Activated T-helper 1 cell treated with anti-CD3 and anti-CD28 coated beads, Interleukin-2, amount 50 U/mL, for 16 hours (primary cell): ENCODE results near the gene SOX9.

Experiments
- DNase-seq, 2 donors: peaks; one replicate each; pipeline ENCODE4 v3.0.0-alpha.2; 2020; ENCODE audit warnings: low read depth in 1 of 2, low spot score in 1 of 2

The SOX9 gene

DNA sequence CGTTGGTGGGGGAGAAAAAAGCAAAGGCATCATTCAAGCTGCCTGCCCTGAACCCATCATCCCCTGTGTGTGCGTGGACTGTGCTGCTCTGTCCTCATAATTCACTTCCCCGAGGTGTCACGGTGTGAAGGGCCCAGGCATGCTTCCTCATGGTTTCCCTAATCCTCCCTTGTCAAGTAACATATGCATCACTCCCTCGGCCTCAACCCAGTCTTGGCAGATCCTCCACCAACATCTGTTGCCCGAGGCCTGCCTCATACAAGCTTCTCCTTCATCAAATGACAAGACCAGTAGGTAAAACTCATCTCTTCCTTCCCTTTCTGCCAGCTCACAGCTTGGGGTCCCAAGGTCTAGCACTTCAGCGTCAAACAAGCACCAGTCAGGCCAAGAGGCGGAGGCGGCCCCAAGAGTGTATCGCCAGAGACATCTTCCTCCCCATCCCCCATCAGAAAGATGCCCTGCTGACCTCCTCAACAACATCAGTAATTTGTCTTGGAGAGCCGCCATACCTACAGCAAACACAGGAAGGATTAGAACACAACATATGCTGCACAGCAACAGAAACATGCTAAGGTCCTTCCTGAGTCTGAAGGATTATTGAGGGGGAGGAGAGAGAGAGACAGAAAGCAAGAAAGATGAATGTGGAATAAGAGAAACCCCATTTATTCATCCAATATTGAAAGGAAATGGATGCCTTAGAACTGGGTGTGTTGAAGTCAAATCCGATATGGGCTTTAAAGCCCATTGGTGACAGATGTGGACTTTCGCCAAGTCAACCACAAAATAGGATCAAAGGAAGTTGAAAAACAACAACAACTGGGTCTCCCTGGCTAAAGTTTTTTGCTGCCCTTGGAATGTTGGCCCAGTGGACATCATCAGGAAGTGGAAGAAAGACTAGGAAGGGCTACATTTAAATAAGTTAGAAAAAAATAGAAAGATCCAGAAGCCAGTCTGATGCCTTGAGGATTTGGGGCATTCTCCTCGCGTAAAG is 38.4 kb downstream of the SOX9 start:
- DNase-seq, result no peak

- DNase-seq, result no peak
These were observed 41.7 kb downstream of the SOX9 start for GRCh38 chr17:72162569-72162968.

GRCh38 chr17:72163474-72163873 is 42.7 kb downstream of the SOX9 start:
- DNase-seq, result no peak

DNA sequence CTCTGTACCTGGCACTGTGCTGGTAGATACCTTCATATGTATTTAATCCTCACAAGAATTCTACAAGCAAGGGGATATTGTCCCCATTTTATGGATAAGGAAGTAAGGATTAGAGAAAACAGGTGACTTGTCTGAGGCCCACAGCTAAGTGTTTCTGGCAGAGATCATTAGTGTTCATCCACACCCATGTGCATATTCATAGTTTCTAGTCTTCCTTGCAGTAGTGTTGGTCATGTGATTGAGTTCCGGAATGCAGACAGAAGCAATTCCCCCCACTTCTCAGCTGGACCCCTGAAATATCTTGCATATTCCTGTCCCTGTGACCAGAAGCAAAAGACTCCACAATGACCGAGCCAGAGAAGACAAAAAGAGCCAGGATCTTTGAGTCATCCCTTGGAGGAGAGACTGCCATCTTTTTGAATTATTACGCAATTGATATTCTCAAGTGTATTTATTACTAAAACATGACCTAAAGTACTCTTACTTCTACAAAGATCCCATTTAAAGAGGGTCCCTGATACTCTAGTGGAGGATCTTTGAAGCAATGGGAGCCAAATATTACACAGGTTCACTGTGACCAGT is 43.4 kb downstream of the SOX9 start:
- DNase-seq, result no peak

GRCh38 chr17:72165192-72165866 is 44.5 kb downstream of the SOX9 start:
- DNase-seq, result no peak

DNA sequence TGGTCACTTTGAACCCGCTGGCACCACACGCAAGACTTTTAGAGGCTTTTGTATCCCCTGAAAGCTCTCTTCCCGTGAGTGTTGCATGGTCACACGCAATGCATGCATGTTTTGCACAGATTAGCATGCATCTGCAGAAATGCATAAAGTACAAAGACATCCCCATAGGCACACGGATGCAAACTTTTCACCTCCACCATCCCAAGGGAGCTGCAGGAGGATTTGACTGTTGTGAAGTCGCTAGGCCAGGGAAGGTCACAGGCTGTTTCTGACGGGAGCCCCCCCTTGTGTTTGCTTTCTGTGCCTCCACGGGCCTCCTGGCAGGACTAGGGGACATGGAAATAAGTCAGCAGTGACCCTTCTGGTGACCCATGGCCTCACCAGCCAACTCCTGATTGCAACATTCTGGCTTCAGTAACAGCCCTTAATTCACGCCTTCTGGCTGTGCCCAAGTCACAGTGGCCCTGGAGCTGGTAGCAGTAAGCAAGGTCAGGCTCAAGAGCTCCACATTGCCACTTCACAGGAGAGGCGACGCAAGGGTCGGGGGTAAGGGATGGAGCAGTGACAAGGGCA is 45.1 kb downstream of the SOX9 start:
- DNase-seq, result no peak

DNA sequence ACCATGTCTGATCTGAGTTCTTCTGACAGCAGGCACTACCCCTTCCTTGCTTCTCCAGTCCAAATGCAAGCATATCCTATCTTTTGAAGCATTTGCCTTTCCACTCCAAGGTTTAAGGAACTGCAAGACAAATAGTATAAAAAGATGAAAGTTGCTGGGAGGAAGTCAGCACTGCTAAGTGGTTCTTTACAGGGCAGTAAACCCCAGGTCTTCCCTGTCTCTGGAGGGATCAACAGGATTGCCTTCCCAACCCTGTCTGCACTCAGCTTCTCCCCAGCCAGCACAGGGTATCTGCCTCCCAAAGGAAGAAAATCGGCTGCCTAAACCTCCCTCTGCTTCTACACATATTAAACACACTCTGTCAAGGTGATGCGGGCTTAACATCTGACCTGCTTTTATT is 46.8 kb downstream of the SOX9 start:
- no peak for DNase-seq

DNA sequence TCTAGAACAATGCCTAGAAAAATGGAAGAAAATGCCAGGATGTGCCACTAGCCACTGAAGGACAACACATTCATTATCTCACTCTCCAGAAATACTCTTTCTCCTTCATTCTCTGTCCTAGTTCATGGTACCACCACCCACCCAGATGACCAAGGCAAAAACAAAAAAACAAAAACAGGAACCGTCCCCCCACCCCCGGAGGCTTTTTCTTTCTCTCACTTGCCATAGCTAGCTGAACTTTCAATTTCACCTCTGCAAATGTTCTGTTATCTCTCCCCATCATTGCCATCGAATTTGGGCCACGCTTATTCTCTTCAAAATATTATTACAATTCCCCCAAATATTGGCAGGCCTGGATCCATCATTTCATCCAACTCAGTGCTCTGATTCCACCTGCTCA is 49.0 kb downstream of the SOX9 start:
- no peak for DNase-seq

DNA sequence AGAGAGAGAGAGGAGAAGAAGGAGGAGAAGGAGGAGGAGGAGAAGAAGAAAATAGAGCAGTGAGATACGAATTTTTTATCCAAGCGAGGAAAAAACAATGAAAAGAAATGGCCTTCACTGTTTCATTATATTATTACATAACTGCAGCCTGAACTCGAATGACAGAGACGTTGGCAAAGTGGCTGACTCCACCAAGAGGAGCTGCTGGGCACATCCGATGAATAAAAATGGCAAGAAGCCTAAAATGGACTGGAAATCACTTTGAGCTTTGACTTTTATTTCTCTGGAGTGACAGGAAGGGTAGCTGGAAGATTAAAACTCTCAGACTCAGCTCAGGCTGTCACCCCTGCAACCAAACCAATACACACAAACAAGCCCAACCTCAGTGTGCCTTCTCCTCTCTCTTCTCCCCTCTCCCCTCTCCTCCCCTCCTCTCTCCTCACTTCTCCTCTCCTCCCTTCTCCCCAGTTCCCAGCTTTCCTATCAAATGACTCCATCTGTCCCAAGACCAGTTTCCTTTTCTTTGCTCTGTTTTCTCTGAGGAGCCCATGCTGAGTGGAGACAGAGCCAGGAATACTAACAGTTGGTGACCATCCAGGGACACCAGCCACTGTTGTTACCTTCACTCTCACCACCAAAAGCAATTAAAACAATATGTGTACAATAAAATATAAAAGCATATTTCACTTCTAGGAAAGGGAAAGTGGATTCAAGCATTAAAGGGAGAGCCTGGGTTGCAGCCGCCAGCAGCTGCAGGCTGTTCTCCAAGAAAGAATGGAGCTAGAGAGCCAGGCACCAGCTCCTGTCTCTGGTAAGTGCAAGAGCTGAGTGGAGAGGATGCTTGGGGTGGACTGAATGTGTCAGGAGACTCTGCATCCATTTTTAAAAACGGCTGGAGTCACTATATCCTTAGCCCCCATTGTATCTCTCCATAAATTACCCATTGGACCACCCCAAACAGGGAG is 51.2 kb downstream of the SOX9 start:
- no peak for DNase-seq

GRCh38 chr17:72173499-72174116 is 52.8 kb downstream of the SOX9 start:
- no peak for DNase-seq

- DNase-seq, result no peak
These were observed 54.4 kb downstream of the SOX9 start for GRCh38 chr17:72175263-72175662.
